ENCODE results near the gene ENTHD1. TPM values are rescaled to one million over a fixed set of nuclear protein-coding genes. Genes with fewer than 3 reads are reported as not detected.
A peak's percentile ranks its signal among the peaks of the same experiment; 100 is the strongest.

Gene ENTHD1
- total RNA-seq, 2 donors from 2014 or later = 0.09 to 5.1 TPM

GRCh38 chr22:39777716-39778454 is 115.7 kb downstream of the ENTHD1 start:
- TF ChIP-seq POLR2A (IDR thresholded peaks at IDR 0.05) = no peak
- TF ChIP-seq, protein P1, sequence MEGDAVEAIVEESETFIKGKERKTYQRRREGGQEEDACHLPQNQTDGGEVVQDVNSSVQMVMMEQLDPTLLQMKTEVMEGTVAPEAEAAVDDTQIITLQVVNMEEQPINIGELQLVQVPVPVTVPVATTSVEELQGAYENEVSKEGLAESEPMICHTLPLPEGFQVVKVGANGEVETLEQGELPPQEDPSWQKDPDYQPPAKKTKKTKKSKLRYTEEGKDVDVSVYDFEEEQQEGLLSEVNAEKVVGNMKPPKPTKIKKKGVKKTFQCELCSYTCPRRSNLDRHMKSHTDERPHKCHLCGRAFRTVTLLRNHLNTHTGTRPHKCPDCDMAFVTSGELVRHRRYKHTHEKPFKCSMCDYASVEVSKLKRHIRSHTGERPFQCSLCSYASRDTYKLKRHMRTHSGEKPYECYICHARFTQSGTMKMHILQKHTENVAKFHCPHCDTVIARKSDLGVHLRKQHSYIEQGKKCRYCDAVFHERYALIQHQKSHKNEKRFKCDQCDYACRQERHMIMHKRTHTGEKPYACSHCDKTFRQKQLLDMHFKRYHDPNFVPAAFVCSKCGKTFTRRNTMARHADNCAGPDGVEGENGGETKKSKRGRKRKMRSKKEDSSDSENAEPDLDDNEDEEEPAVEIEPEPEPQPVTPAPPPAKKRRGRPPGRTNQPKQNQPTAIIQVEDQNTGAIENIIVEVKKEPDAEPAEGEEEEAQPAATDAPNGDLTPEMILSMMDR (IDR thresholded peaks at IDR 0.05) = no peak
- TF ChIP-seq POLR2AphosphoS5 (IDR thresholded peaks at IDR 0.05) = no peak
- 37% methylated on average over 5 of the region's 5 CpGs for WGBS
- no peaks in the 10 kb centered on the region for H3K27me3 ChIP-seq (replicated peaks; ENCODE audit: insufficient read depth)
- H3K9me3 ChIP-seq = no peaks in the 10 kb centered on the region
- no peak overlapping the region for H3K27ac ChIP-seq
- no peak for DNase-seq (ENCODE audit: low spot score)
- H3K4me1 ChIP-seq (replicated peaks) = no peaks in the 10 kb centered on the region
- H3K4me3 ChIP-seq = no peak overlapping the region
- no peaks in the 10 kb centered on the region for H3K36me3 ChIP-seq
- intact Hi-C loops (cut with DNase I) = no loop called here

GRCh38 chr22:39776295-39777009 is 117.1 kb downstream of the ENTHD1 start:
- DNase-seq (ENCODE audit: low spot score) = no peak
- Histone ChIP-seq H3K9me3 (no peaks in the 10 kb centered on the region), H3K27me3 (replicated peaks; ENCODE audit: insufficient read depth) (no peaks in the 10 kb centered on the region), H3K36me3 (no peaks in the 10 kb centered on the region), H3K4me3 (no peak overlapping the region), H3K4me1 (replicated peaks) (no peaks in the 10 kb centered on the region), H3K27ac (no peak overlapping the region)
- 30% methylated on average over 2 of the region's 2 CpGs for WGBS
- intact Hi-C loops (cut with DNase I) = no loop called here
- no peak for TF ChIP-seq POLR2AphosphoS5 (IDR thresholded peaks at IDR 0.05)
- TF ChIP-seq, protein P1 (IDR thresholded peaks at IDR 0.05) = no peak
- TF ChIP-seq POLR2A (IDR thresholded peaks at IDR 0.05) = no peak

DNA sequence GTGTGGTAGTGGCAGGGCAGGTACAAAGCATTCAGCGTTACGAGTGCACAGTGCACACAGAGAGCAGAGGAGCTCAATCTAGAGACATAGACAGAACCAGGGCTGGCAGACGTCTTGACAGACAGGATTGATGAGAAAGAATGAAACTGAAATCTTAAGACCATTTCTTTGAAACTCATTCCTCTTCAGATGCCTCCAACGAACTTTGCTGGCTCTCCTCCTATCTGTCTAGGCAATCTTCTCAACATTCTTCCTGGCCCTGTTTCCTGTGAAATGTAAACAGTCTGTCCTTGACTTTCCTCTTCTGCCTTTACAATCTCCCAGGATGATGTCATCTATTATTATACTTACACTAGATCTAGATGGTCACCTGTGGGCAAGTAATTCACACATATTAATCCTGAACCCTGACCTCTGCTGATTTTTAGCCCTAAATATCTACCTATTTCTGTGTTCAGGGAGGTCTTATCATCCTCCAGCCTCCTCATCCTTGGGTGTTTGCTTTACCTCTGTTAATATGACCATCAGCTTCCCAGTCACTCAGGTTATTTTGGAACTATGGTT is 119.5 kb downstream of the ENTHD1 start:
- DNase-seq (ENCODE audit: low spot score) = peak; percentile 21
- intact Hi-C loops (cut with DNase I) = no loop called here
- Histone ChIP-seq H3K27me3 (replicated peaks; ENCODE audit: insufficient read depth) (no peaks in the 10 kb centered on the region), H3K4me1 (replicated peaks) (no peaks in the 10 kb centered on the region), H3K27ac (no peak overlapping the region), H3K9me3 (no peaks in the 10 kb centered on the region), H3K36me3 (no peaks in the 10 kb centered on the region), H3K4me3 (no peak overlapping the region)
- TF ChIP-seq, protein P1 (IDR thresholded peaks at IDR 0.05) = no peak
- no peak for TF ChIP-seq POLR2A (IDR thresholded peaks at IDR 0.05)
- TF ChIP-seq POLR2AphosphoS5 (IDR thresholded peaks at IDR 0.05) = peak; percentile 35
- WGBS = 4% methylated on average over 4 of the region's 4 CpGs

DNA sequence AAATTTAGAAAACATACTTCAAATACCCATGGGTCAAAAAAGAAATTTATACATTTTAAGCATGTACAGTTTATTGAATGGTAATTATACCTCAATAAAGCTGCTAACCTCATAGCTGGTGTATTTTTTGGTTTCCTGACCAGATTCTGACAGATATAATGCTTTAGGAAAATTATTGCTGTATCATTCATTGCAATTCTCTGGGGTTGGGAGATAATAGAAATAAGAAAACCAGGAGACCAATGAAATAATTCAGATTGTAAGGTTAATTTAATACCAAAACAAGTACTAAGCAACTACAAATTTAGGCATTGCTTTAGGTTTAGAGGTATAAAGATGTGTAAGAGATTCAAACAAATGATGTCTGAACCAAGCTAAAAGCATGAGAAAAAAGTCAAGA is 120.1 kb downstream of the ENTHD1 start:
- Histone ChIP-seq H3K4me1 (replicated peaks) (no peaks in the 10 kb centered on the region), H3K4me3 (no peak overlapping the region), H3K36me3 (no peaks in the 10 kb centered on the region), H3K27me3 (replicated peaks; ENCODE audit: insufficient read depth) (no peaks in the 10 kb centered on the region), H3K9me3 (no peaks in the 10 kb centered on the region), H3K27ac (no peak overlapping the region)
- TF ChIP-seq, protein P1 (IDR thresholded peaks at IDR 0.05) = no peak
- TF ChIP-seq POLR2AphosphoS5 (IDR thresholded peaks at IDR 0.05) = no peak
- intact Hi-C loops (cut with DNase I) = no loop called here
- DNase-seq (ENCODE audit: low spot score) = no peak
